ENCODE data around the gene GHRL.

The GHRL gene

GRCh38 chr3:10238345-10239183, 54.2 kb downstream of the GHRL start:
- no peak for DNase-seq
